Activated CD8-positive, alpha-beta memory T cell treated with anti-CD3 and anti-CD28 coated beads, Interleukin-2, amount 50 U/mL, for 24 hours (primary cell): Measurements from ENCODE around the gene ASB16.

Experiments used
- DNase-seq: peaks from one replicate; pipeline ENCODE4 v3.0.0-alpha.2; 2020; ENCODE audit errors: extremely low read depth

ASB16 gene

GRCh38 chr17:44209786-44210341 lies 39.4 kb downstream of the ASB16 start:
- peak; percentile 13 for DNase-seq

GRCh38 chr17:44210342-44211192 lies 40.1 kb downstream of the ASB16 start:
- peak; percentile 63 for DNase-seq

- no peak for DNase-seq
Observed at GRCh38 chr17:44211281-44212265, 41.1 kb downstream of the ASB16 start.

GRCh38 chr17:44212507-44213402 lies 42.3 kb downstream of the ASB16 start:
- no peak for DNase-seq

GRCh38 chr17:44213403-44214229 lies 43.1 kb downstream of the ASB16 start:
- DNase-seq, result no peak

GRCh38 chr17:44214230-44214494 lies 43.7 kb downstream of the ASB16 start:
- no peak for DNase-seq

GRCh38 chr17:44214896-44215295 lies 44.4 kb downstream of the ASB16 start:
- DNase-seq, result no peak

GRCh38 chr17:44216173-44216572 lies 45.7 kb downstream of the ASB16 start:
- DNase-seq, result no peak

GRCh38 chr17:44216694-44217093 lies 46.2 kb downstream of the ASB16 start:
- DNase-seq, result no peak

- DNase-seq, result no peak
Observed at GRCh38 chr17:44217738-44218343, 47.3 kb downstream of the ASB16 start.

GRCh38 chr17:44218344-44219107 lies 48.0 kb downstream of the ASB16 start:
- DNase-seq, result peak; percentile 57

- DNase-seq, result peak; percentile 21
Observed at GRCh38 chr17:44219108-44219615, 48.7 kb downstream of the ASB16 start.

- no peak for DNase-seq
Observed at GRCh38 chr17:44219616-44220212, 49.2 kb downstream of the ASB16 start, which contains the start of gene UBTF. UBTF (minus strand) TSS chr17:44219675; CDS start chr17:44218229, 1,446 bp downstream.

GRCh38 chr17:44220213-44221083 lies 49.9 kb downstream of the ASB16 start:
- DNase-seq, result no peak

GRCh38 chr17:44221084-44221861 lies 50.8 kb downstream of the ASB16 start:
- DNase-seq, result no peak

- DNase-seq, result no peak
Observed at GRCh38 chr17:44221862-44222111, 51.3 kb downstream of the ASB16 start.
